KMS-11 (cell line): ENCODE data around the gene CNOT2.

ENCODE experiments used
- H2AFZ ChIP-seq: fragments of 200-600 bp; sonication (generic); 2 replicates; pipeline ENCODE4 v1.6.1; 2016; ENCODE audit warnings: antibody characterized with exemption, mixed run types, low read depth
- H3K27ac ChIP-seq: fragments of 200-600 bp; sonication (generic); 2 replicates; pipeline ENCODE4 v1.6.1; 2016; ENCODE audit warnings: mild to moderate bottlenecking, mixed run types
- H3K27me3 ChIP-seq: fragments of 200-600 bp; sonication (generic); 2 replicates; pipeline ENCODE4 v1.6.1; 2017; ENCODE audit warnings: mild to moderate bottlenecking, low read depth, mixed run types, moderate library complexity; ENCODE audit not compliant: insufficient read depth
- H3K36me3 ChIP-seq: fragments of 200-600 bp; sonication (generic); 2 replicates; pipeline ENCODE4 v1.6.1; 2017; ENCODE audit warnings: mild to moderate bottlenecking, mixed run types; ENCODE audit not compliant: insufficient read depth
- H3K4me1 ChIP-seq: fragments of 200-600 bp; sonication (generic); 2 replicates; pipeline ENCODE4 v1.6.1; 2016; ENCODE audit warnings: mild to moderate bottlenecking, low read depth, mixed run types; ENCODE audit not compliant: poor library complexity, severe bottlenecking
- H3K4me2 ChIP-seq: fragments of 200-600 bp; sonication (generic); 2 replicates; pipeline ENCODE4 v1.7.0; 2016; ENCODE audit warnings: mild to moderate bottlenecking, mixed run types
- H3K4me3 ChIP-seq: fragments of 200-600 bp; sonication (generic); IDR thresholded peaks from 2 replicates; pipeline ENCODE4 v1.6.1; 2017; ENCODE audit warnings: low read depth, low read length, mixed read lengths; ENCODE audit not compliant: insufficient read depth
- H3K79me2 ChIP-seq: fragments of 200-600 bp; sonication (generic); 2 replicates; pipeline ENCODE4 v1.6.1; 2016; ENCODE audit warnings: low read depth, mixed run types; ENCODE audit not compliant: insufficient read depth
- H3K9ac ChIP-seq: fragments of 200-600 bp; sonication (generic); 2 replicates; pipeline ENCODE4 v1.6.1; 2016; ENCODE audit warnings: mild to moderate bottlenecking, mixed run types
- H4K20me1 ChIP-seq: fragments of 200-600 bp; sonication (generic); 2 replicates; pipeline ENCODE4 v1.6.1; 2016; ENCODE audit warnings: mild to moderate bottlenecking, mixed run types; ENCODE audit not compliant: insufficient read depth
- CTCF ChIP-seq: fragments of 200-600 bp; sonication (generic); conservative IDR thresholded peaks from 2 replicates; pipeline ENCODE4 v1.6.1; 2017; ENCODE audit warnings: low read depth, mild to moderate bottlenecking, antibody characterized with exemption, low read length, moderate library complexity, mixed read lengths

CNOT2 gene

GRCh38 chr12:70278945-70279344 is 35.7 kb downstream of the CNOT2 start:
- Histone ChIP-seq H3K27ac (no peak overlapping the region), H3K79me2 (peaks cover 57% of the 10 kb centered on the region), H3K4me1 (no peaks in the 10 kb centered on the region), H3K9ac (no peak overlapping the region), H2AFZ (no peak overlapping the region), H4K20me1 (peaks cover 8% of the 10 kb centered on the region; the same call in 1 of the 2 replicates), H3K4me3 (no peak overlapping the region), H3K4me2 (no peak overlapping the region), H3K27me3 (no peaks in the 10 kb centered on the region), H3K36me3 (no peaks in the 10 kb centered on the region; the same call in none of the 2 replicates)
- no peak for TF ChIP-seq CTCF

- TF ChIP-seq CTCF, result no peak
- Histone ChIP-seq H3K4me1 (no peaks in the 10 kb centered on the region), H3K4me2 (no peak overlapping the region), H3K27ac (no peak overlapping the region), H3K27me3 (no peaks in the 10 kb centered on the region), H3K9ac (no peak overlapping the region), H3K79me2 (peaks cover 14% of the 10 kb centered on the region; the same call in 1 of the 2 replicates), H4K20me1 (no peaks in the 10 kb centered on the region), H2AFZ (no peak overlapping the region), H3K36me3 (no peaks in the 10 kb centered on the region; the same call in 1 of the 2 replicates), H3K4me3 (no peak overlapping the region)
Measured at GRCh38 chr12:70283232-70283631, 40.0 kb downstream of the CNOT2 start.

GRCh38 chr12:70288817-70289216 is 45.6 kb downstream of the CNOT2 start:
- no peak for TF ChIP-seq CTCF
- Histone ChIP-seq H3K9ac (no peak overlapping the region), H3K4me2 (no peak overlapping the region), H3K4me1 (peaks cover 14% of the 10 kb centered on the region), H4K20me1 (no peaks in the 10 kb centered on the region), H2AFZ (no peak overlapping the region), H3K36me3 (no peaks in the 10 kb centered on the region), H3K27ac (no peak overlapping the region), H3K79me2 (peaks cover 23% of the 10 kb centered on the region; the same call in 1 of the 2 replicates), H3K27me3 (no peaks in the 10 kb centered on the region), H3K4me3 (no peak overlapping the region)

GRCh38 chr12:70290116-70290515 is 46.9 kb downstream of the CNOT2 start:
- H3K9ac ChIP-seq, result no peak overlapping the region
- H3K27ac ChIP-seq, result no peak overlapping the region
- H2AFZ ChIP-seq, result no peak overlapping the region
- no peak overlapping the region for H3K4me2 ChIP-seq
- H4K20me1 ChIP-seq, result no peaks in the 10 kb centered on the region
- peaks cover 23% of the 10 kb centered on the region; the same call in 1 of the 2 replicates for H3K79me2 ChIP-seq
- H3K4me1 ChIP-seq, result peaks cover 14% of the 10 kb centered on the region
- TF ChIP-seq CTCF, result no peak
- H3K4me3 ChIP-seq, result no peak overlapping the region
- H3K36me3 ChIP-seq, result no peaks in the 10 kb centered on the region
- H3K27me3 ChIP-seq, result no peaks in the 10 kb centered on the region
